Stimulated activated CD4-positive, alpha-beta T cell treated with anti-CD3 and anti-CD28 coated beads, TNF-alpha, amount 100 ng/mL, for 48 hours (primary cell): ENCODE results near the gene DNAJC16.
"Not testable (repeated sequence)": the region's sequence is repeated elsewhere in the genome, so short reads cannot be mapped to it uniquely, and the experiment has no call there.

Source experiments
- DNase-seq, 3 donors: peaks; one replicate each; pipeline ENCODE4 v3.0.0-alpha.2; 2020; ENCODE audit warnings: low read depth in 3 of 3

Gene DNAJC16

GRCh38 chr1:15583016-15583706 lies 56.5 kb downstream of the DNAJC16 start:
- no peak for DNase-seq

GRCh38 chr1:15584489-15585363 lies 58.1 kb downstream of the DNAJC16 start, which contains the start of gene AGMAT:
TSS of gene AGMAT (minus strand) at chr1:15585051. CDS start at chr1:15584967, 84 bp downstream.
- DNase-seq = peak; percentile 44 to 61 (median 46)

GRCh38 chr1:15592285-15592684 lies 65.6 kb downstream of the DNAJC16 start:
- no peak for DNase-seq

GRCh38 chr1:15595809-15596617 lies 69.4 kb downstream of the DNAJC16 start:
- DNase-seq = no peak

GRCh38 chr1:15598436-15598835 lies 71.8 kb downstream of the DNAJC16 start:
- DNase-seq = no peak

GRCh38 chr1:15603050-15603965 lies 76.7 kb downstream of the DNAJC16 start:
- DNase-seq = peak; percentile 85 to 89 (median 88)

- not testable (repeated sequence) for DNase-seq
These were observed 77.3 kb downstream of the DNAJC16 start for GRCh38 chr1:15603966-15604282.

GRCh38 chr1:15604400-15604799 lies 77.8 kb downstream of the DNAJC16 start:
- not testable (repeated sequence) for DNase-seq

- DNase-seq = no peak
These were observed 79.0 kb downstream of the DNAJC16 start for GRCh38 chr1:15605398-15606383.

- DNase-seq = no peak
These were observed 83.0 kb downstream of the DNAJC16 start for GRCh38 chr1:15609631-15610030.

GRCh38 chr1:15610167-15610566 lies 83.5 kb downstream of the DNAJC16 start:
- DNase-seq = no peak

GRCh38 chr1:15616373-15617172 lies 89.9 kb downstream of the DNAJC16 start:
- DNase-seq = no peak

- DNase-seq = peak; percentile 87 to 92 (median 91)
These were observed 90.8 kb downstream of the DNAJC16 start, which contains the start of gene DDI2 for GRCh38 chr1:15617173-15618076. TSS of gene DDI2 (plus strand) at chr1:15617458. CDS start at chr1:15617671, 213 bp downstream.

- DNase-seq = no peak
These were observed 91.5 kb downstream of the DNAJC16 start for GRCh38 chr1:15618077-15618654.

- DNase-seq = no peak
These were observed 92.2 kb downstream of the DNAJC16 start for GRCh38 chr1:15618655-15619525.

- DNase-seq = no peak
These were observed 93.5 kb downstream of the DNAJC16 start for GRCh38 chr1:15620155-15620545.
